Endothelial cell of umbilical vein (primary cell): ENCODE data around the gene AQR.

Experiments used
- CTCF ChIP-seq, 2 donors: IDR thresholded peaks; 1 replicate in 1 of 2; 2 replicates in 1 of 2; pipeline ENCODE4 v1.5.1; 2011; ENCODE audit warnings: low read length in 2 of 2, mild to moderate bottlenecking in 2 of 2, moderate library complexity in 2 of 2, control low read depth in 1 of 2, inconsistent platforms in 1 of 2, low read depth in 1 of 2; ENCODE audit not compliant: insufficient read depth in 1 of 2; ENCODE audit errors: extremely low read depth in 1 of 2
- EZH2 ChIP-seq: IDR thresholded peaks from 2 replicates; pipeline ENCODE4 v1.6.1; 2012; ENCODE audit warnings: borderline replicate concordance, low read depth, mild to moderate bottlenecking, moderate library complexity, low read length, inconsistent platforms; ENCODE audit not compliant: severe bottlenecking
- JUN ChIP-seq: IDR thresholded peaks from 2 replicates; pipeline ENCODE4 v1.6.1; 2011; ENCODE audit warnings: borderline replicate concordance, low read depth; ENCODE audit not compliant: insufficient read length, insufficient read depth
- MAX ChIP-seq: IDR thresholded peaks from 2 replicates; pipeline ENCODE4 v1.6.1; 2011; ENCODE audit not compliant: insufficient read depth, insufficient read length
- MYC ChIP-seq: IDR thresholded peaks from one replicate; pipeline ENCODE4 v1.6.1; 2011; ENCODE audit warnings: mild to moderate bottlenecking, low read depth, low read length
- POLR2A ChIP-seq: IDR thresholded peaks from 2 replicates; pipeline ENCODE4 v1.6.1; 2012; ENCODE audit warnings: low read depth, mild to moderate bottlenecking, control low read depth, low read length
- POLR2AphosphoS5 ChIP-seq: IDR thresholded peaks from 2 replicates; pipeline ENCODE4 v1.6.1; 2012; ENCODE audit warnings: low read depth, mild to moderate bottlenecking, control low read depth, low read length, moderate library complexity; ENCODE audit not compliant: insufficient read depth

DNA sequence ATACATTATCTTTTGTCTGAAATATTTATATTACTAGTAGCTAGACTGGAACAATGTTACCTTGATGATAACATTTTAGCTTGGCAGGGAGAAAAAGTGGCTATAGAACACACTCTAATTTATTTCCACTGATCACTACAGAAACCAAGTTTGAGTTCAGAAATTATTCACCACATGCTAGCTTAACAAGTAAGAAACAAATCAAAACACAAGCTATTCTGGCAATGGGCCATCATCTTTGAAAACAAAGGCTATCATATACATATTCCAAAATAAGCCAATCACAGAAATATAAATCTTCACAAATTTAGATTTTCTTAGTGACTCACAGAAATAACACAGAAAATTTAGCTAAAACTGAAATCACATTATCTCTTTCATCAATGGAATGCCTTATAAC is 17.1 kb downstream of the AQR start:
- TF ChIP-seq CTCF (IDR thresholded peaks at IDR 0.05; ENCODE audit: extremely low read depth in 1 of 2, insufficient read depth in 1 of 2, low read depth in 1 of 2, low read length in 2 of 2): no peak
- TF ChIP-seq POLR2AphosphoS5: no peak
- TF ChIP-seq POLR2A: no peak
- no peak for TF ChIP-seq JUN
- TF ChIP-seq EZH2: no peak
- no peak for TF ChIP-seq MYC
- no peak for TF ChIP-seq MAX
